Stimulated activated CD8-positive, alpha-beta memory T cell treated with anti-CD3 and anti-CD28 coated beads, Interleukin-7, amount 100 ng/mL, for 48 hours (primary cell): ENCODE results near the gene HYCC1.
A peak's percentile ranks its signal among the peaks of the same experiment; 100 is the strongest.
"Not testable (repeated sequence)": the region's sequence is repeated elsewhere in the genome, so short reads cannot be mapped to it uniquely, and the experiment has no call there.

Experiments used
- DNase-seq, 2 donors: peaks; one replicate each; pipeline ENCODE4 v3.0.0-alpha.2; 2020; ENCODE audit warnings: low read depth in 1 of 2; ENCODE audit errors: extremely low read depth in 1 of 2

HYCC1 gene

DNA sequence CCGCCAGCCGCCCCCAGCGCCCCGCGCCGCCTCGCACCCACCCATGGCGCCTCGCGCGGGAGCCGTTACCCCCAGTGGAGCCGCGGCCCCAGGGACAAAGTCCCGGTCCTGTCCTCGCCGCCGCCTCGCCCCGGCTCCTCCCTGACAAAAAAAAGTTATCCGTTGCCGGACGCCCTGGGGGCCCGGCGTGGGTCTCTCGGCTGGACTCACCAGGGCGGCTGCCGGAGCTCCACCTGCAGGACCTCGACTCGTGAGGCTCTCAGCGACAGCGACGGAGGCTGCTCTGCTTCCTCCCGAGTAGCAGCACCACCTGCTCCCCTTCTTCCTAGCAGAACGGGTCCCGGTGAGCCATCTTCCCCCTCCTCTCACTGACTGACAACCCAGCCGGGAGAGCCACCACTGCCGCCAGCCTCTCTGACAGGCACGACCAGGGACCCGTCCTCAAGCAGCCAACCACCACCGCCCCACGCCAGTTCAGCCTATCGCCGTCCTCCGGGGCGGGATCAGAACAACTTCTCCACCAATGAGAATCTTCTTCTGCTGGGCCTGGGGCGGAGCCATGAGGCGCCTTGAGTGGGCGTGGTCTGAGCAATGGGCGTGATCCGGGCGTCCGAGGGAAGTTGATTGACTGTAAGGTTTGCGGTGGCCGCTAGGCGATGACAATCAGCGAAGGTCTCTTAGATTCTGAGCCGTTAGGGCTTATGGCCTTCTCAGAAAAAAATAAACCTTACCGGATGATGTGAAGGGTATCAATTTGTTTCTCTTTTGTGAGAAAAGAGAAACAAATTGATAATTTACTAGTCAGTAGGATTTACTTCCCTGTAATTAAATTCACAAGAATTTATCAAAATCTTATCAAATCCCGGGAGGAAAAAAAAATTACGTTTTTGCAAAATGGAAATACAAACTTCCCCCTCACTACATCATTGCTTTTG is at the start of gene HYCC1:
HYCC1 (minus strand) TSS at position 416 of the 935 bp plus-strand sequence. CDS start 23,019 bp downstream, outside the sequence.
- DNase-seq: peak; percentile 97 to 99

DNA sequence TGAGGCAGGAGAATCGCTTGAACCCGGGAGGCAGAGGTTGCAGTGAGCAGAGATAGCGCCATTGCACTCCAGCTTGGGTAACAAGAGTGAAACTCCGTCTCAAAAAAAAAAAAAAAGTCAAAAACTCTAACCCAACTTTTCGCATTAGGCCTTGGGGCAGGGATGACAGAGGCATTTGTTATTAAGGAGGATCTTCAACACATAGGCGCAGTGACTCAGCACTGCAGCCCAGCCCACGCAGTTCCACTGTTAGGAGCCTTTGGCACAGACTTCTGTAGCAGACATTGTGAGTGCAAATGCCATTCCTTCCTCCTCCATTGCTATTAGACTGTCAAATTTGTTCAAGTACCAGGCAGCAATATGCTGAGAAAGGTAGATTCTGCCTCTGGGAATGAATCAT is 48.5 kb upstream of the HYCC1 start:
- DNase-seq: no peak

DNA sequence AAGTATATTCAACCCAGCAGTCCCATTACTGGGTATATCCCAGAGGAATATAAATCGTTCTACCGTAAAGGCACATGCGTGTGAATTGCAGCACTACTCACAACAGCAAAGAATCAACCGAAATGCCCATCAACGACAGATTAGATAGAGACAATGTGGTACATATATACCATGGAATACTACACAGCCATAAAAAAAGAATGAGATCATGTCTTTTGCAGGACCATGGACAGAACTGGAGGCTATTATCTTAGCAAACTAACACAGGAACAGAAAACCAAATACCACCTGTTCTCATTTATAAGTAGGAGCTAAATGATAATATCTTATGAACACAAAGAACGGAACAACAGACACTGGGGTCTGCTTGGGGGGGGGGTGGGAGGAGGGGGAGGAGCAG is 47.4 kb upstream of the HYCC1 start:
- DNase-seq: no peak

DNA sequence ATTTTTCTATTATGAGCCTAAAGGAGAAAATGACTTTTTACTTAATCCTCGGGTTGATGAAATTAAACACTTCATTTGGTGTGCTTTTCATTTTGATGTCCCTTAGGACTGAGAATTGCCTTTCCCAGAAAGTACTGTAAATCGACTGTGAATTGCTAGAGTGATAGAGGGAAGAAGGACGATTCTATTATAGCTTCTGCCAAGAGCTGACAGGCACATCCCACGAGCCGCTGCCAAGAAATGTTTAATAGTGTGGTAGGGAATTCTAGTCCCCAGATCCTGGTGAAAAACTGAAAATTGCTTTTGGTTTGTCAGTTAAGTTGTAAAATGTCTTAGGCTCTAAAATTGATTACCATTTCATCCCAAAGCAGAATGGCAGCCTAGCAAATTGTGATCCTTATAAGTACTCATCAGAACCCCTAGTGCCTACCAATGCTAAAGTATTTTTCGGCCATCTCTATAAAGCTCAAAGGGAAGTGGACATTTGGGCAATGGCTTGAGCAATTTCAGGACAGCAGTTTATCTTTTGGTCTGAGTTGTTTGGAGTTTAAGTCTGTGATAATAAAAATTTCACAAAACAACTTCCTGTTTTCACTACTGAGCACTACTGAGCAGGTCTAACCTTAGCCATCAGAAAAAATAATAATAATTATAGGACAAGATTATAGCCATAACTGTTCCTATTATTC is 44.6 kb upstream of the HYCC1 start:
- DNase-seq: no peak

DNA sequence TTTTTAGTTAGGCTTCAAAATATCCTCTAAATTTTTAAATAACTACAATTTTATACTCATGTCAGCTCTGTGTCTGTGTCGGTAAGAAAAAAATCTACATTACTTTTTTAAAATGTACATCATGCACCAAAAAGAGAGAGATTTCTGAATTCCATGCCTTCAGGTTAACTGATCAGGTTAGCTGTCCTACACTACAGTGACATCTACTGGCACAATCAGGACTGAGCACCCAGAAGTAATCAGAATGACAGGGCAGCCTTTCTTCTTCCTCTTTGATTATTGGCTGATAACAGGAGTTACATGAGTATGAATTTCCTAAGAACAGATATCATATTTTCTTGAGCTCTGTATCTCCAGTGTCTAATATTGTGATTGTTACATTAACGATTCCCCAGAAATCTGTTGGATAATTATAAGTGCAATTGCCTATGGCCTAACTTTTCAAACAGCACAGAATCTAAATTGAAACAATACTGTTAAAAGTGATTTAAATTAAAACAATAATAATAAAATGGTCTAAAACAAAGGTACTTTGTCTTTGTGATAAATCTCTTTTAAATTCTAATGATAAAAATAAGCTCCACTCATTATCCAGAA is 41.8 kb upstream of the HYCC1 start:
- peak in 1 of 2 donors; percentile 18 for DNase-seq

DNA sequence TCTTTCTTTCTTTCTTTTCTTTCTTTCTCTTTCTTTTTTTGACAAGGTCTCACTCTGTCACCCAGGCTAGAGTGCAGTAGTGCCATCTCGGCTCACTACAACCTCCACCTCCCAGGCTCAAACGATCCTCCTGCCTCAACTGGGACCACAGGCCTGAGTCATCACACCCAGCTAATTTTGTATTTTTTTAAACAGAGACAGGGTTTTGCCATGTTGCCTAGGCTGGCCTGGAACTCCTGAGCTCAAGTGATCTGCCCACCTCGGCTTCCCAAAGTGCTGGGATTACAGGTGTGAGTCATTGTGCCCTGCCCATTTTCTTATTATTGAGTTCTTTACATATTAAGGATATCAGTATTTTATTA is 37.2 kb upstream of the HYCC1 start:
- DNase-seq: peak in 1 of 2 donors; percentile 3

DNA sequence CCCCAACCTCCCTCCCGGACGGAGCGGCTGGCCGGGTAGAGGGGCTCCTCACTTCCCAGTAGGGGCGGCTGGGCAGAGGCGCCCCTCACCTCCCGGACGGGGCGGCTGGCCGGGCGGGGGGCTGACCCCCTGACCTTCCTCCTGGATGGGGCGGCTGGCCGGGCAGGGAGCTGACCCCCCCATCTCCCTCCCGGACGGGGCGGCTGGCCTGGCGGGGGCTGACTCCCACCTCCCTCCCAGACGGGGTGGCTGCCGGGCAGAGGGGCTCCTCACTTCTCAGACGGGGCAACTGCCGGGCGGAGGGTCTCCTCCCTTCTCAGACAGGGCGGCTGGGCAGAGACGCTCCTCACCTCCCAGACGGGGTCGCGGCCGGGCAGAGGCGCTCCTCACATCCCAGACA is 32.4 kb upstream of the HYCC1 start:
- DNase-seq: not testable (repeated sequence)

DNA sequence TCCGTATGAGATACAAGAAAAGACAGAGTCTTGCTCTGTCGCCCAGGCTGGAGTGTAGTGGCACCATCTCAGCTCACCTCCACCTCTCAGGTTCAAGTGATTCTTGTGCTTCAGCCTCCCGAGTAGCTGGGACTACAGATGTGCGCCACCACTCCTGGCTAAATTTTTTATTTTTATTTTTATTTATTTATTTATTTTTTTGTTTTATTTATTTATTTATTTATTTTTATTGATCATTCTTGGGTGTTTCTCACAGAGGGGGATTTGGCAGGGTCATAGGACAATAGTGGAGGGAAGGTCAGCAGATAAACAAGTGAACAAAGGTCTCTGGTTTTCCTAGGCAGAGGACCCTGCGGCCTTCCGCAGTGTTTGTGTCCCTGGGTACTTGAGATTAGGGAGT is 31.2 kb upstream of the HYCC1 start:
- DNase-seq: not testable (repeated sequence)

DNA sequence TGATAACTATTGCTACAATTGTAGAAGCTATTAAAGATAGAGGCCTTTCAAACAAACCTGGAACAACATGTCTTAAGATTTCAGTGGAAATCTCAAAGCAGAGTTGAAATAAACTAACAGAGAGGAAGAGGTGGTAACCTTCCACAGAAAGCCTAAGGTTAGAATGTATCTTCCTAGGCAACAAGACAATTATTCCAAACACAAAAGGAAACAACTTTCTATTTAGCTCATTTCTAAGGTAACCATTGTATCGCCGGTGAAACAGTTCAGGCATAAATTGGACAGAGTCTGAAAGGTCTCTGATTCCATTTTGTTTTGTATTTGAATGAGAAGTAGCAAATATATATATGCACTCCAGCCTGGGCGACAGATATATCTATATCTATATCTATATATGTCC is 30.7 kb upstream of the HYCC1 start:
- no peak for DNase-seq

DNA sequence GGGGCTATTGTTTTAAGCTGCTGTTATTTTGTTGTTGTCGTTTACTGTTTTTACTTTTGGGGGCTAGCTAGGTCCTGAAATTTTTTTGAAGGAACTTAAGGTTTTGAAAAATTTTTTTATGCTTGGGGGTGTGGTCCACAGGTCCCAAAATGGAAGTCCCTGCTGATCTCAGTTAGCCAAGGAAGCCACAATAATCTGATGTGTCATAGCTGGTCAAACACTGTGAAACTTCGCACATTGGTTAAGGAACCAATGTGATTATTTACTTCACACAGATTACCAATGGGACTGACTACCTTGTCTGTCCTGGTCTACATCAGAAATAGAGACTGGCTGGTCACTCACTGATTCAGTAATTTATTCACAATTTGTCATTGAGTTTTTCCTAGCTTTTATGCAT is 29.5 kb upstream of the HYCC1 start:
- no peak for DNase-seq

DNA sequence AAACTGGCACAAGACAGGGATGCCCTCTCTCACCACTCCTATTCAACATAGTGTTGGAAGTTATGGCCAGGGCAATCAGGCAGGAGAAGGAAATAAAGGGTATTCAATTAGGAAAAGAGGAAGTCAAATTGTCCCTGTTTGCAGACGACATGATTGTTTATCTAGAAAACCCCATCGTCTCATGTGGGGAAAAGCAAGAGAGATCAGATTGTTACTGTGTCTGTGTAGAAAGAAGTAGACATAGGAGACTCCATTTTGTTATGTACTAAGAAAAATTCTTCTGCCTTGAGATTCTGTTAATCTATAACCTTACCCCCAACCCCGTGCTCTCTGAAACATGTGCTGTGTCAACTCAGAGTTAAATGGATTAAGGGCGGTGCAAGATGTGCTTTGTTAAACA is 25.7 kb upstream of the HYCC1 start:
- not testable (repeated sequence) for DNase-seq

DNA sequence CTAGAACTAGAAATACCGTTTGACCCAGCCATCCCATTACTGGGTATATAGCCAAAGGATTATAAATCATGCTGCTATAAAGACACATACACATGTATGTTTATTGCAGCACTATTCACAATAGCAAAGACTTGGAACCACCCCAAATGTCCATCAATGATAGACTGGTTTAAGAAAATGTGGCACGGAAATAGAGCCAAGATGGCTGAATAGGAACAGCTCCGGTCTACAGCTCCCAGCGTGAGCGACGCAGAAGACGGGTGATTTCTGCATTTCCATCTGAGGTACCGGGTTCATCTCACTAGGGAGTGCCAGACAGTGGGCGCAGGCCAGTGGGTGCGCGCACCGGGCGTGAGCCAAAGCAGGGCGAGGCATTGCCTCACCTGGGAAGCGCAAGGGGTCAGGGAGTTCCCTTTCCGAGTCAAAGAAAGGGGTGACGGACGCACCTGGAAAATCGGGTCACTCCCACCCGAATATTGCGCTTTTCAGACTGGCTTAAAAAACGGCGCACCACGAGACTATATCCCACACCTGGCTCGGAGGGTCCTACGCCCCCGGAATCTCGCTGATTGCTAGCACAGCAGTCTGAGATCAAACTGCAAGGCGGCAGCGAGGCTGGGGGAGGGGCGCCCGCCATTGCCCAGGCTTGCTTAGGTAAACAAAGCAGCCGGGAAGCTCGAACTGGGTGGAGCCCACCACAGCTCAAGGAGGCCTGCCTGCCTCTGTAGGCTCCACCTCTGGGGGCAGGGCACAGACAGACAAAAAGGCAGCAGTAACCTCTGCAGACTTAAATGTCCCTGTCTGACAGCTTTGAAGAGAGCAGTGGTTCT is 21.8 kb upstream of the HYCC1 start:
- not testable (repeated sequence) for DNase-seq

DNA sequence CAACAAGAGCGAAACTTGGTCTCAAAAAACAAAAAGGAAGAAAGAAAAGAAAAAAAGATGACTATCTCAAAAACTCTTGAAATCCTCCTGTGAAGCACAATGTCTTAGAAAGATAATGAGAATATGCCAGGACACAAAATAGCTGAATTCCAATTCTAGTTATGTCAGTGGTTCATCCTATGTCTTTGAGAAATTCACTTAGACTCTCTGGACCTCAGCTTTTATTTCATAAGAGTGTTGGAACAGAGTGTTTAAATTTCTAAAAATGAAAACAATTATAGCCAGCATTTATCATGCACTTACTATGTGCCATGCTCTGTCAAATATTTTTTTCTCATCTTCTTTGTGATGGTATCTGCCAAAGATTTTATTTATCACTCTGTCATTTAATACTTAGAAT is 13.3 kb upstream of the HYCC1 start:
- DNase-seq: no peak

DNA sequence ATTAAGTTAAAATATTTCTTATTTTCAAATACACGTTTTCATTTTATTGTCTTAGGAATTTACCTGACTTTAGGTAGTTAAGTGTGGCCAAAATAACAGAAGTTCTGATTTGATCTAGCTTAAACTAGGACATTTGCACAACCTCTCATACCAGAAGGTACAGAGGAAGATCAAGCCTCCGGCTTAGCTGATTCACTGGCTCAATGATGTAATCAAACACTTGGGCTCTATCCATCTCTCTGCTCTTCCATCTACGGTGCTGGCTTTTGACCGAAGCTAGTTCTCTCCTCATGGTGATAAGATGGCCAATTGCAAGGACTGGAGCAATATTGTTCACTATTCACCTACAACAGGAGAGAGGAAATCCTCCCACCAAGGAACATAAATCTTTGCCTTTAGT is 12.2 kb upstream of the HYCC1 start:
- no peak for DNase-seq

DNA sequence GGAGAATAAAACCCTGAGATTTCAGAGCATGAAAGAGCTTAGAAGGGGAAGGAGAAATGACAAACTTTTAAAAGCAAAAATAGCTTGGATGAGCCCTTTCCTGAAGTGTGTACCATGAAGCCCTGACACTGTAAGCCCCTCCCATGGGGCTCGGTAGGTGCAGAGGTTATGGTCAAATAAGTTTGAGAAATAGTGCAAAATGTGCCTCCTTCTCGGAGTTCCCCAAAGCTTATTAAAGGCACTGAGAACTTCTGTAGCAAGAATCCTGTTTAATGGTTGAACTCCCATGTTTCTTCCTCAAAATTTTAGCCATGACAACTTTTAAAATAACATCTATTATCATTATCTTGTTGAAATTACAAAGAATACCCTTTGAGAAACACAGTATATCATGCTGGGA is 10.5 kb upstream of the HYCC1 start:
- no peak for DNase-seq

DNA sequence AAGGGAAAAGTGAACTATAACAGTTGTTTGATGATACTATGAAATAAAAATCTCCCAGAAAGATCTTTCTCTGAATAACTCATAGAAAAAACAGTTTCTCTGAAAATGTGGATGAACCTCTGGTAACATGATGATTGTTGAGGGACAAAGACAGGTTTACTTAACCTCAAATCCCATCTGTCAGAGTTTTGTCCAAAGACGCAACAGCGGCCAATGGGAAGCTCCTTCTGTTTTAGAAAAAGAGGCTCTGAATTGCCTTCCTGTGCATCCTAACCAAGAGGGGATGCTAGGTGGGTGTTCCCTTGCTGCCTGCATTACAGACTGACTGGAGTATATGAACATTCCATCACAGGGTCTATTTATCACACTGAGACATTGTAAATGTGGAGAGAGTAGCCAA is 8.9 kb upstream of the HYCC1 start:
- no peak for DNase-seq

DNA sequence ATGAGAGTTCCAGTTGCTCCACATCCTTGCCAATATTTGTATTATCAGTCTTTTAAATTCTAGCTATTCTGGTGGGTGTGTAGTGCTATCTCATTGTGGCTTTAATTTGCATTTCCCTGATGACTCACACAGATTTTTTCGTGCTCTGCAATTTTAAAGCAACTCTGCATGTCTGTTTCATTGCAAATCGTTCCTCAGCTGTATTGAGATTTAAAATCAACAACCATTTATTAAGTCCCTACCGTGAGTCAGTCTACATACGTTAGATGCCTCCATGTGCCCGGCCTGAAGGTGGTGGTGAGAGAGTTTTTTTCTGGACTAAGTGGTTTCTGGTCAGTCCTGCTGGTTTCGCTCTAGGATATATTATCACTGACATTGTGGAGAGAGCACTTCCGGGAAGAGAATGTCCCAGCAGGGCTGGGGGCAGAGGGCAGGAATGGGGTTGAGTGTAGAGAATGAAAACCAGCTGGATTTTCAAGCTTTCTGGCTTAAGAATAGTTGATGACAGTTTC is 8.4 kb upstream of the HYCC1 start:
- DNase-seq: no peak

DNA sequence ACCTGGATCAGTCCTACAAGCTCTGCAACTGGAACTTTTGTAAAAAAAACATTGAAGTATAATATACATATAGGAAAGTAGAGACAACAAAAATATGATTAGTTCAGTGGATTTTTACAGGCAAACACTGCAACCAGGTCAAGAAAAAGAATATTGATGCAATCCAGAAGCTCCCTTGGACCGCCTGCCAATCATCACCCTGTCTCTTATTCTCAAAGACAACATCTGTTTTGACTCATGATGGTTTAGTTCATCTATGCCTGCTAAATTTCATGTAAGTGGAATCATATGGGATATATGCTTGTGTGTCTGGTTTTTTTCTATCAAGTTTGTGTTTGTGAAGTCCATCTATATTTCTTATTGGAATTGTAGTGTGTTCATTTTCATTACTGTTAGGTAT is 7.7 kb upstream of the HYCC1 start:
- DNase-seq: no peak

DNA sequence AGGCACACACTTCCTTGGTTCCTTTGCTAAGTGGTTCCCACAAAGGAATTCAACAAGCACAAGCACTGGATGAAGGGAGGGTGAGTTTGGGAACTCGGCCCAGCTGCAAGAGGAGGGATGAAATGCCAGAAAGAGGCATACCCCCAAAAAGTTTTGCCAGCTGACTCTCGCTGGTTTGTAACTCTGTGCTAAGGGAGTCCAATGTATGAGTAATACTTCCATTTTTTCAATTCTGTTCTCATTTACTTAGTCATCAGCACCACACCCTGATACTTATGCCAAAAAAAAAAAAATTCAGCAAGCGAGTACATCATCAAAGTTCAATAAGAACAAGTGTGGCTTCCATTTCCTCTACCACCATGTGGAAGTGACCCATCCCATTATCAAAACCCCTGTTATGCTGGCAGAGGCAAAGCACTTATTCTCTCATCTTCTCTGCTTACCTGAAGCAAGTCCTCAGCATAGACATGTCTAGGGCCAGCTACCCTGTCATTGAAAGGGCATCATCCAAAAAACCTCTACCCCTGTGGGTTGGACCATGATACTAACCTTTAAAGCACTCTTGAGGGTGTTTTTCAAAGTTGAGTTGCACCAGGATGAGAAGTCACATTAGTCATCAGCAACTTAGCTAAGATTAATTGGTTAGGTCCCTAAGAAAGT is 6.9 kb upstream of the HYCC1 start:
- no peak for DNase-seq

DNA sequence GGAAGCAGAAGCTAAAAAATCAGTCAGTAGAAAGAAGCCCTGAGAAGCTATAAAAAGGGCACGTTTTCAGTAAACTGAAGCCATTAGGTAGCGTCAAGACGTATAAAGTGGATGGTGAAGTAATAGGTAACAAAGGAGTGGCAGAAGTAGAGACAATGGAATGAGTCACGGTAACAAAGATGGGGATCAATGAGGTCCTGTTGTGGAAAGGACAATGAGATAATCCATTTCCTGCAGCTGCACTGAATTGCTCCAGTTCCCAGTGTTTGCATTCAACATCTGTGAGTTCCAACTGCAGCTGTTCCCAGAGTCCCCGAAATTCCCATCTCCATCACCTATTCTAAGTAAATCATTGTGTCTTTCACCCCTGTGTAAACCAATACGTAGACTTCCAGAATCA is 4.8 kb upstream of the HYCC1 start:
- no peak for DNase-seq
